IPS-15b (cell line): Measurements from ENCODE around the gene PARD3.
"Not testable (repeated sequence)": the region's sequence is repeated elsewhere in the genome, so short reads cannot be mapped to it uniquely, and the experiment has no call there.

ENCODE experiments used
- H3K27me3 ChIP-seq: one replicate; pipeline ENCODE4 v1.6.1; 2013; ENCODE audit warnings: low read length; ENCODE audit not compliant: control insufficient read depth, insufficient read depth
- H3K36me3 ChIP-seq: one replicate; pipeline ENCODE4 v1.6.1; 2013; ENCODE audit warnings: low read length; ENCODE audit not compliant: control insufficient read depth, insufficient read depth
- H3K4me1 ChIP-seq: one replicate; pipeline ENCODE4 v1.6.1; 2013; ENCODE audit warnings: mild to moderate bottlenecking, low read length; ENCODE audit not compliant: control insufficient read depth, insufficient read depth
- H3K4me3 ChIP-seq: one replicate; pipeline ENCODE4 v1.5.1; 2013; ENCODE audit warnings: low read depth, low read length
- H3K9ac ChIP-seq: one replicate; pipeline ENCODE4 v1.6.1; 2013; ENCODE audit warnings: low read depth, mild to moderate bottlenecking, low read length
- H3K9me3 ChIP-seq: one replicate; pipeline ENCODE4 v1.6.1; 2013; ENCODE audit warnings: mild to moderate bottlenecking, low read length; ENCODE audit not compliant: control insufficient read depth, insufficient read depth

The PARD3 gene

DNA sequence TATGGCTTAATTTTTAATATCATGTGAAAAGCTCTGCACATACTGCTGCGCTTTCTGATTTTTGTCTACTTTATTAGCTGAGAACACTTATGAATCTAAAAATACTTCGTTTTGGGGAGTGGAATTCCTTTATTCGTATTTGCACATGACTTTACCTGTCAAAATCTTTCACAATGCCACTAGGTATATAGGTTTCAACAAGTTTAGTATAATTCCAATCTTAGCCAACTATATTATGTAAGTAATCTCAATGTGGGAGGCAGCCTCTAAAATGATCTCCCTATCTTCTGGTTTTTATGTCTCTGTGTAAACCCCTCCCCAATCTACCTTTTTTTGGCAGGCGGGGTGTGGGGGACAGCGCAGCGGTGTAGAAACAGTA, 55.3 kb downstream of the PARD3 start:
- Histone ChIP-seq H3K9ac (no peak overlapping the region), H3K4me3 (no peak overlapping the region), H3K27me3 (no peaks in the 10 kb centered on the region), H3K4me1 (no peaks in the 10 kb centered on the region), H3K9me3 (no peaks in the 10 kb centered on the region), H3K36me3 (no peaks in the 10 kb centered on the region)

DNA sequence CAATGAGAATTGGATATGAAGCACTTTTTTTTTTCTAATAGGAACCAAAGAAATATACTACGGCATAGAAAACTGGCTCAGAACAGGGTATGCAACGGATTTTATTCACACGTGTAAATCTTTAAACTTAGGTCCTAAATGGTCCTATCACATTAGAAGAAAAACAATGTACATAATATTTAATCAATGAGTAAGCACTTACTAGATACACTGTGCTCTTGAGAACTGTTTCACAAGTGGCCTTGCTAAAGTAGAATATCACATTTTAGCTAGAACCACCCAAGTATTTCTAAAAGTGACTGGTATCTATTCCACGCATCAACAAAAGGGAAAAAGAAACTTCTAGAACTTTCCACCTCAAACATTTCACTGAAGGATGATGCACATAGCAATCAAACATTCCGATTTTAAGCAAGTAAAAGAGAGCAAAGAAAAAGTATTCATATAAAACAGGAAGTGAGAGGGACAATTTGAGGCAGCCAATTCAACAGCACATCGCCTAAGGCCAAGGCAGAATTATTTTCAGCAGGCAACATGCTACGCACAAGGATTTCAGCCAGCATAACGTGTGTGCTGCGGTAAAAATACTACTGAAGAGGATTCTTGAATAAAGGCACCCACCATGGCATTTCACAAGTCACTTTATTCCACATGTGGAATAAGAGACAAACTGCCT, 55.8 kb downstream of the PARD3 start:
- Histone ChIP-seq H3K4me1 (no peaks in the 10 kb centered on the region), H3K9ac (no peak overlapping the region), H3K36me3 (no peaks in the 10 kb centered on the region), H3K4me3 (no peak overlapping the region), H3K9me3 (no peaks in the 10 kb centered on the region), H3K27me3 (no peaks in the 10 kb centered on the region)

DNA sequence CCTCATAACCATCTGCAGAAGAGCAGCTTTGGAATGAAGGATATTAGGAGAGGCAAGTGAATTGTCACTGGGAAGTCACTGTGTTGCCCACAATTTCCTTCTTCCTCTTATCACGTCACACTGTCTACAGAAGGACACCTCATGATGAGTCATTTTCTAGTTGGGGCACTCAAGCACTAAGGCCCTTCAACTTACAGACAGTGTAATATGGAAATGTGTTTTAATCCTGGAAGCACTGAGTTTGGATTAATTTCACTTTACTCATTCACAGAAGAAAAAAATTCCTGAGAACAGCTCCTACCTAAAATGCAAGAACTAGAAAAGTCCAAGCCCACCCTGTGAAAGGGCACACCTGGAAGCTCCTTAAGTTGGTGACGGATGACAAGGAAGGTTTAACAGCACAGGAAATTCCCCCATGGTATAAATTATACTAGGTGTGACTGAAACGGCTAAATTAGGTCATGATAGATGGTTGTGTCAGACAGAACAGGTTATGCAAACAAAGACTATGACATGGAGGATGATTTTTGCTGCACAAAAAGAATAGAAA, 56.6 kb downstream of the PARD3 start:
- Histone ChIP-seq H3K4me1 (peaks cover 3% of the 10 kb centered on the region), H3K27me3 (no peaks in the 10 kb centered on the region), H3K9ac (no peak overlapping the region), H3K9me3 (no peaks in the 10 kb centered on the region), H3K36me3 (no peaks in the 10 kb centered on the region), H3K4me3 (no peak overlapping the region)

DNA sequence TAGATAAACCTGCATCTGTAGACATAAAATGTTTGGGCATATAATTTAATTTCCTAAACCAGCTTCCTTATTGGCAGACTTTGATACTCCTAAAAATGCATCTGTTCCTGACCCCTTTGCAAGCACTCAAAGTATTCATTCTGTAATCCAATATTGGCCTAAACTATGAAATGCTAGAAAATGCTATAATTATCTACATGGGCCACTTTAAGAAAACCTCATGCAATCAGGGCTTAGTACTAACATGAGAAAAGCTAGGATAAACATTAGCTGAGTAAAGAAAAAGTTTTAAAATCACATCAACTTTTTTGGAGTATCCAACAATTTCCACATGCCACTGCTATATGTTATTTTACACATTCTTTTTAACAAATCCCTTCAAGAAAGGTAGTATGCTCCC, 57.2 kb downstream of the PARD3 start:
- Histone ChIP-seq H3K36me3 (no peaks in the 10 kb centered on the region), H3K27me3 (no peaks in the 10 kb centered on the region), H3K4me3 (no peak overlapping the region), H3K9ac (no peak overlapping the region), H3K9me3 (no peaks in the 10 kb centered on the region), H3K4me1 (peaks cover 3% of the 10 kb centered on the region)

DNA sequence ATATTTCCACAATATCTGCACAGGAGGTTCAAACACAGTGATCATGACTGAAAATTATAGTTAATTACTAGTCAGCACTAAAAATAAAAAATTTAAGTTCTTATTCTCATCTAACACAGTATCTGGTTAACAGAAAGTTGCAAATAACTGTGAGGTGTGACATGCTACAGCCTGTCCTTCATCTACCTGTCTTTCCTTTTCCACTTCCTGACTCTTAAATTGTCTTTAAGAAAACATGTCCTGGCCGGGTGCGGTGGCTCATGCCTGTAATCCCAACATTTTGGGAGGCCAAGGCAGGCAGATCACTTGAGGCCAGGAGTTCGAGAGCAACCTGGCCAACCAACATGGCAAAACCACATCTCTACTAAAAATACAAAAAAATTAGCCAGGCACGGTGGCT, 57.9 kb downstream of the PARD3 start:
- H3K27me3 ChIP-seq, H3K4me3 ChIP-seq, H3K9ac ChIP-seq, H3K36me3 ChIP-seq, H3K4me1 ChIP-seq, H3K9me3 ChIP-seq: not testable (repeated sequence)

DNA sequence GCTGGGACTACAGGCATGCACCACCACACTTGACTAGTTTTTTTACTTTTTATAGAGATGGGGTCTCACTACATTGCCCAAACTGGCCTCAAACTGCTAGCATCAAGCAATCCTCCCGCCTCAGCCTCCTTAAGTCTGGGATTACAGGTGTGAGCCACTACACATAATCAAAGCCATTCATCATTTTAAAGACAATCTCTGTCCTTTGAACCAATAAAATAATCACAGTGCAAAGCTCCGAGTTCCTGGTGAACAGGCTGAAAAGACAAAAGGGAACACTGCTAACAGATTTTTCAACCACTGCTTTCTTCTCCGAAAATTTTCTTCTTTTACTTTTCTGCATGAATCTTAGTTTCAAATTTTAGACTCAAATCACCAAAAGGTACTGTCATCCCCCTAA, 58.5 kb downstream of the PARD3 start:
- H3K9ac ChIP-seq, result no peak overlapping the region
- no peaks in the 10 kb centered on the region for H3K9me3 ChIP-seq
- no peak overlapping the region for H3K4me3 ChIP-seq
- H3K27me3 ChIP-seq, result no peaks in the 10 kb centered on the region
- H3K4me1 ChIP-seq, result peaks cover 3% of the 10 kb centered on the region
- no peaks in the 10 kb centered on the region for H3K36me3 ChIP-seq

DNA sequence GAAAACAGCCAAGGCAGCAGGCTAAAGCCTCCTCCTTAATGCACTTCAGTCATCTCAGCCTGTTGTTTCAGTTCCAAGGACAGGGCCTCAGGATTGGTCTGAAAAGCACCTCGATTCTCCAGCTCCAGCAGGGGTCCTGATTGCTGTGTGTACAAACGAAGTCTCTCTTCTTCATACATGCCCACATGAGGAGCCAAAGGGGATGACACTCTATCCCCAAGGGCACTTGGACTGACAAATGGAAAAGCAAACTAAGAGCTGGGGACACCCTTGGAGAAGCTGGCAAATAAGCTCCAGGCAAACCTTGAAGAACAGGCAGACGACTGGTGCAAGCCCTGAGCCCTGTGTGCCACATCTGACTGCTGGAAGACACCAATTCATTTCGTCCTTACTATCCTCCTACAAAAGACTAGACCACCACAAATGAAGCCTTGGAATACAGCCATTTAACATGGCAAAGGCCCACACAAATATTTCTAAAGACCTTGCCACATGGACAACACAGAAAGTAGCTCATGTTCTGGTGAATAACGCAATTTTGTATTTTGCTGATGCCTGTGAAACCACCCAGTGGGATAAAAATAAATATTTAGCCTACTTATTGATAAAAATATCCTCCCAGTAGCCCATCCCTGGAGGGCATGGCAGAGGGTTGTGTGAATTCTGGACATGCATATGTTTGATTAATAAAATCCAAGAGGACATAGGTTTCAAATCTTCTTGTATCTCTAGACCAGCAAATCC, 61.9 kb downstream of the PARD3 start:
- Histone ChIP-seq H3K27me3 (no peaks in the 10 kb centered on the region), H3K9ac (no peak overlapping the region), H3K4me1 (peaks cover 3% of the 10 kb centered on the region), H3K36me3 (no peaks in the 10 kb centered on the region), H3K4me3 (no peak overlapping the region), H3K9me3 (no peaks in the 10 kb centered on the region)

DNA sequence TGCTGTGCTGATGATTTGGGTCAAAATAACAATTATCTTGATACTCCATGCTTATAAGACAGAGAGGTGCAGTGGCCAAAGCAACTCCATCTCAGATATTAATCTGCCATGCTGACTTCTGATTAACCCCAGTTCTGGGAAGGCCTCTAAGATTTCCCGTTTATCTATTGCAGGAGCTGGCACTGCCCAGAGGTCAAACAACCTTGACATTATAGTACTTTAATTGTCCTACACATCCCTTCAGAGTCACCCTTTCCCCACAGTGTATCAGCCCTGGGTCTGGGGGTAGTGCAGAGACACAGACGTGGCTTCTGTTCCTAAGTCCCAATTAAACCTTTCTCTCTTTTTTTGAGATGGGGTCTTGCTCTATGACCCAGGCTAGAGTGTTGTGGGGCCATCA, 63.8 kb downstream of the PARD3 start:
- Histone ChIP-seq H3K9ac (no peak overlapping the region), H3K4me1 (peaks cover 3% of the 10 kb centered on the region), H3K27me3 (no peaks in the 10 kb centered on the region), H3K9me3 (no peaks in the 10 kb centered on the region), H3K36me3 (no peaks in the 10 kb centered on the region), H3K4me3 (no peak overlapping the region)

DNA sequence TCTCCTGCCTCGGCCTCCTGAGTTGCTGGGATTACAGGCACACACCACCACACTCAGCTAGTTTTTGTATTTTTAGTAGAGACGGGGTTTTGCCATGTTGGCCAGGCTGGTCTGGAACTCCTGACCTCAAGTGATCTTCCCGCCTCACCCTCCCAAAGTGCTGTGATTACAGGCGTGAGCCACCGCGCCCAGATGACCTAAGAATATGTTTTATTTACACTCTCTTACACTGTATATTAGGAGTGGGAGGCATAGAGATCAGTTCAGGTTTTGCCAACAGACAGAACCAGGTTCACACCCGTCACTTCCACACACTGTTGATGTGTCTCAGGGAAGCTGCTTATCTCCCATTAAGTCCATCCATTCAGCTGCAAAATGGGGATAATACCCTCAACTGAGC, 64.3 kb downstream of the PARD3 start:
- not testable (repeated sequence) for H3K9me3 ChIP-seq, H3K4me1 ChIP-seq, H3K4me3 ChIP-seq, H3K27me3 ChIP-seq, H3K36me3 ChIP-seq, H3K9ac ChIP-seq

DNA sequence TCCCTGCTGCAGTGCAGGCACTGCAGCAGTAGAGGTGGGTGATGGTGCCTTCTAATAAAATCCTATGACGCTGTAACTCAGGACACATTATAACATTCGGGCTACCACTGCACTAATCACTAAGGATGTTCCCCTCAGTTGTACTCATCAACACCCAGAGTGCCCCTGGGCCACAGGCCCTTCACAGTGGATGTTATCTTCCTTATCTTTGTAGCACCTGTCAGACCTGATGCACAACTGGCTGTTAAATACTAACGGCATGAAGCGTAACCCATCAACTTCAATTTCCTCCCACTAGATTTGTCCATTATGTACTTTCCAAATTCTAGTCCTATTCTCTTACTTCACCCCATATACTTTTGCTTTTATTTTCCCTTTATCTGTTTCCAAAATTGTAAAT, 66.3 kb downstream of the PARD3 start:
- Histone ChIP-seq H3K4me1 (peaks cover 2% of the 10 kb centered on the region), H3K9ac (no peak overlapping the region), H3K9me3 (no peaks in the 10 kb centered on the region)

DNA sequence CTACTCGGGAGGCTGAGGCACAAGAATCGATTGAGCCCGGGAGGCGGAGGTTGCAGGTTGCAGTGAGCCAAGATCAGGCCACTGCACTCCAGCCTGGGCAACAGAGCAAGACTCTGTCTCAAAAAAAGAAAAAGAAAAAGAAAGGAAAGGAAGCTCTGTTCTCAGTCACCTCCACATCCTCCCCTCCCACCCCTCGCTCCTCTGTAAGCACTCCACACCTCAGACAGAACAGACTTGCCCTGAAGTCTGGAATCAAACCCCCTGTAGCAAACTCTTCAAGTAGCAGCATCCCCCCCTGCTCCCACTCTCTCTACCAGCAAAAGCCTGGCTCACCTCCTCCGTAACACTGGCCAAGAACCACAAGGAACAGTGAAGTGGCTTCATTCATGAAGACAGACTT, 66.7 kb downstream of the PARD3 start:
- Histone ChIP-seq H3K4me1 (no peaks in the 10 kb centered on the region), H3K9ac (no peak overlapping the region), H3K4me3 (no peak overlapping the region)

More for the DNA sequence above, 66.3 kb downstream of the PARD3 start:
- no peak overlapping the region for H3K4me3 ChIP-seq
- H3K27me3 ChIP-seq, result no peaks in the 10 kb centered on the region
- no peaks in the 10 kb centered on the region for H3K36me3 ChIP-seq

DNA sequence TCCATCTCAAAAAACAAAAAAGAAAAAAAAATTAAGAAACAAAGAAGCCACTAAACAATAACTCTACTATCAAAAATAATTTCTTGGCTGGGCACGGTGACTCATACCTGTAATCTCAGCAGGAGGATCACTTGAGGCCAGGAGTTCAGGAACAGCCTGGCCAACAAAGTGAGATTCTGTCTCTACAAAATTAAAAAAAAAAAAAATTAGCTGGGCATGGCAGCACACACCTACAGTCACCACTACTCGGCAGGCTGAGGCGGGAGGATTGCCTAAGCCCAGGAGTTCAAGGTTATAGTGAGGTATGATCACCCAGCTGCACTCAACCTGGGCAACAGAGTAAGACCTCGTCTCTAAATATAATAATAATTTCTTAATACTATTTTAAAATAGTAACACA, 69.0 kb downstream of the PARD3 start:
- Histone ChIP-seq H3K4me1 (peaks cover 2% of the 10 kb centered on the region), H3K4me3 (no peak overlapping the region), H3K9ac (no peak overlapping the region), H3K27me3 (no peaks in the 10 kb centered on the region), H3K9me3 (no peaks in the 10 kb centered on the region), H3K36me3 (no peaks in the 10 kb centered on the region)

More for the DNA sequence above, 66.7 kb downstream of the PARD3 start:
- no peaks in the 10 kb centered on the region for H3K36me3 ChIP-seq
- no peaks in the 10 kb centered on the region for H3K27me3 ChIP-seq
- H3K9me3 ChIP-seq, result no peaks in the 10 kb centered on the region
